MCF 10A (cell line): Measurements from ENCODE around the gene LETM1. TPM values are rescaled to one million over a fixed set of nuclear protein-coding genes. Genes with fewer than 3 reads are reported as not detected.

Source experiments
- BruUV-seq: library from RNA; stranded (reverse); fragments of 400-500 nt; replicated peaks from 2 replicates; lab custom pipeline; 2021; lab: Mats Ljungman, UMichigan
- CTCF ChIA-PET: fragments of 300-600 bp; sonication (Branson Sonifier 250); formaldehyde crosslinking; extraction: SDS; loops from one replicate; lab custom pipeline; 2021; ENCODE audit warnings: antibody characterized with exemption, inconsistent platforms; lab: Yijun Ruan, JAX
- POLR2A ChIA-PET: fragments of 300-600, 350-650 bp; sonication (Branson Sonifier 250); formaldehyde crosslinking; extraction: SDS; loops from one replicate; lab custom pipeline; 2020; ENCODE audit warnings: antibody characterized with exemption, inconsistent platforms; lab: Yijun Ruan, JAX
- DNase-seq: peaks from one replicate; pipeline ENCODE4 v3.0.0-alpha.2; 2018; ENCODE audit not compliant: unreplicated experiment
- H3K27ac Mint-ChIP-seq: one replicate; pipeline ENCODE4 v1.8.0; 2022; ENCODE audit warnings: mild to moderate bottlenecking, low read depth, mixed read lengths; ENCODE audit not compliant: unreplicated experiment
- H3K27me3 Mint-ChIP-seq: one replicate; pipeline ENCODE4 v1.8.0; 2022; ENCODE audit warnings: mixed read lengths; ENCODE audit not compliant: insufficient read depth, unreplicated experiment
- H3K36me3 Mint-ChIP-seq: one replicate; pipeline ENCODE4 v1.8.0; 2022; ENCODE audit warnings: mild to moderate bottlenecking, moderate library complexity, mixed read lengths; ENCODE audit not compliant: insufficient read depth, unreplicated experiment
- H3K4me1 Mint-ChIP-seq: one replicate; pipeline ENCODE4 v1.8.0; 2022; ENCODE audit warnings: mixed read lengths; ENCODE audit not compliant: insufficient read depth, unreplicated experiment
- H3K4me3 Mint-ChIP-seq: one replicate; pipeline ENCODE4 v1.8.0; 2022; ENCODE audit warnings: mild to moderate bottlenecking, moderate library complexity, mixed read lengths; ENCODE audit not compliant: unreplicated experiment
- H3K9me3 Mint-ChIP-seq: one replicate; pipeline ENCODE4 v1.8.0; 2022; ENCODE audit warnings: mixed read lengths; ENCODE audit not compliant: unreplicated experiment
- intact Hi-C: fragments of 100-400 bp; cut with micrococcal nuclease; formaldehyde crosslinking; loops from 2 replicates; pipeline ENCODE4 v1.14.1; 2022
- total RNA-seq: library from RNA; stranded (reverse); gene quantifications from 2 replicates; pipeline ENCODE4 v1.2.3, GENCODE V29; 2022
- TF ChIP-seq, protein P1 (sequence below): fragments of 200-600 bp; IDR thresholded peaks from one replicate; pipeline ENCODE4 v1.8.0; 2022; ENCODE audit warnings: antibody characterized with exemption, mild to moderate bottlenecking; ENCODE audit not compliant: unreplicated experiment

Gene LETM1
- total RNA-seq, 1 experiment from 2014 or later: 85.0 TPM

DNA sequence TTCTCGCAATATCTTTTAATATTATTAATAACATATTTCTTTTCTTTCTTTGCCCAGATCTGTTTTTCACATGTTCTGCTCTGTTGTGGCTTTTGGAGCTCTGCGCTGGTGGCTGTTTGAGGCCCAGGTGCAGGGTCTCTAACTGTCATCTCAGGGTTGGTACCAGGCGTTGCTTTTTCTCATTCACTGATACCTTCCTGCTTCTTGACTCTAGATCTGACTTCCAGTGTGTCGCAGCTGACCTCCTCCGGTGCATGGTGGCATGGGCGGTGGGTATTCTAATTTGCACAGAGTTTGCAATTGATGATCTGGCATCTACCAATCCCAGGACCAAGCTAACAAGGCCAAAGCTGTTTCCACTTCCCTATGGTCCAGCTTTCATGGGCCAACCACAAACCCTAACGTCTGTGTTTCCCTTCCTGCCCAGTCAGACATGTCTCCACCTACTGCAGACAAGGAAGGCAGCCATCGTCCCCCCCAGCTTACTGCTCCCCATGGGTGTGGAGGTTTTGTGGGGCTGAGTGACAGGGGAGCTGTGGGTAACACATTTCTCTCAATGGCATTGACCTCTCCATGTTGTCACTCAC, 25.2 kb downstream of the LETM1 start:
- Mint-ChIP-seq H3K4me1 (no peaks in the 10 kb centered on the region), H3K27ac (no peak overlapping the region), H3K36me3 (peaks cover 52% of the 10 kb centered on the region), H3K9me3 (no peaks in the 10 kb centered on the region), H3K4me3 (no peak overlapping the region), H3K27me3 (no peaks in the 10 kb centered on the region)
- CTCF ChIA-PET: interaction anchor here (0.6 to 1.6 kb wide), 5 partner anchors 10 to 95 kb away, joined by 3 to 4 read pairs (median 4); no protein-coding TSS in a partner anchor
- TF ChIP-seq, protein P1, sequence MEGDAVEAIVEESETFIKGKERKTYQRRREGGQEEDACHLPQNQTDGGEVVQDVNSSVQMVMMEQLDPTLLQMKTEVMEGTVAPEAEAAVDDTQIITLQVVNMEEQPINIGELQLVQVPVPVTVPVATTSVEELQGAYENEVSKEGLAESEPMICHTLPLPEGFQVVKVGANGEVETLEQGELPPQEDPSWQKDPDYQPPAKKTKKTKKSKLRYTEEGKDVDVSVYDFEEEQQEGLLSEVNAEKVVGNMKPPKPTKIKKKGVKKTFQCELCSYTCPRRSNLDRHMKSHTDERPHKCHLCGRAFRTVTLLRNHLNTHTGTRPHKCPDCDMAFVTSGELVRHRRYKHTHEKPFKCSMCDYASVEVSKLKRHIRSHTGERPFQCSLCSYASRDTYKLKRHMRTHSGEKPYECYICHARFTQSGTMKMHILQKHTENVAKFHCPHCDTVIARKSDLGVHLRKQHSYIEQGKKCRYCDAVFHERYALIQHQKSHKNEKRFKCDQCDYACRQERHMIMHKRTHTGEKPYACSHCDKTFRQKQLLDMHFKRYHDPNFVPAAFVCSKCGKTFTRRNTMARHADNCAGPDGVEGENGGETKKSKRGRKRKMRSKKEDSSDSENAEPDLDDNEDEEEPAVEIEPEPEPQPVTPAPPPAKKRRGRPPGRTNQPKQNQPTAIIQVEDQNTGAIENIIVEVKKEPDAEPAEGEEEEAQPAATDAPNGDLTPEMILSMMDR: no peak
- DNase-seq: no peak
- BruUV-seq: no TSS peak
- intact Hi-C loops: no loop called here
- POLR2A ChIA-PET: interaction anchor here (1.1 kb wide), 1 partner anchor 10 kb away, joined by 3 read pairs; no protein-coding TSS in a partner anchor

DNA sequence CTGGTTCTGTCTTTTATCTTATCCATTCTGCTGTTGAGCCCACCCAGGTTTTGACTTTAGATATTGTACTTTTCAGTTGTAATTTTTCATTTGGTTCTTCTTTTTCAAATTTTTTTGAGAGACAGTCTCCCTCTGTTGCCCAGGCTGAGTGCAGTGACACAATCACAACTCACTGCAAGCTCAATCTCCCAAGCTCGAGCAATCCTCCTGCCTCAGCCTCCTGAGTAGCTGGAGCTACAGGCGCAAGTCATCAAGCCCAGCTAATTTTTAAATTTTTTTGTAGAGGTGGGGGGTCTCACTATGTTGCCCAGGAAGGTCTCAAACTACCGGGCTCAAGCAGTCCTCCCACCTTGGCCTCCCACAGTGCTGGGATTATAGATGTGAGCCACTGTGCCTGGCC, 25.7 kb downstream of the LETM1 start:
- ChIA-PET CTCF (interaction anchor here (0.6 to 1.6 kb wide), 3 partner anchors 10 to 83 kb away, joined by 3 to 4 read pairs (median 4); no protein-coding TSS in a partner anchor), POLR2A (interaction anchor here (1.1 kb wide), 1 partner anchor 9 kb away, joined by 3 read pairs; no protein-coding TSS in a partner anchor)
- Mint-ChIP-seq H3K36me3 (peaks cover 54% of the 10 kb centered on the region), H3K27me3 (no peaks in the 10 kb centered on the region), H3K4me1 (no peaks in the 10 kb centered on the region), H3K27ac (no peak overlapping the region), H3K9me3 (no peaks in the 10 kb centered on the region), H3K4me3 (no peak overlapping the region)
- DNase-seq: no peak
- TF ChIP-seq, protein P1: no peak
- intact Hi-C loops: no loop called here
- BruUV-seq: no TSS peak

DNA sequence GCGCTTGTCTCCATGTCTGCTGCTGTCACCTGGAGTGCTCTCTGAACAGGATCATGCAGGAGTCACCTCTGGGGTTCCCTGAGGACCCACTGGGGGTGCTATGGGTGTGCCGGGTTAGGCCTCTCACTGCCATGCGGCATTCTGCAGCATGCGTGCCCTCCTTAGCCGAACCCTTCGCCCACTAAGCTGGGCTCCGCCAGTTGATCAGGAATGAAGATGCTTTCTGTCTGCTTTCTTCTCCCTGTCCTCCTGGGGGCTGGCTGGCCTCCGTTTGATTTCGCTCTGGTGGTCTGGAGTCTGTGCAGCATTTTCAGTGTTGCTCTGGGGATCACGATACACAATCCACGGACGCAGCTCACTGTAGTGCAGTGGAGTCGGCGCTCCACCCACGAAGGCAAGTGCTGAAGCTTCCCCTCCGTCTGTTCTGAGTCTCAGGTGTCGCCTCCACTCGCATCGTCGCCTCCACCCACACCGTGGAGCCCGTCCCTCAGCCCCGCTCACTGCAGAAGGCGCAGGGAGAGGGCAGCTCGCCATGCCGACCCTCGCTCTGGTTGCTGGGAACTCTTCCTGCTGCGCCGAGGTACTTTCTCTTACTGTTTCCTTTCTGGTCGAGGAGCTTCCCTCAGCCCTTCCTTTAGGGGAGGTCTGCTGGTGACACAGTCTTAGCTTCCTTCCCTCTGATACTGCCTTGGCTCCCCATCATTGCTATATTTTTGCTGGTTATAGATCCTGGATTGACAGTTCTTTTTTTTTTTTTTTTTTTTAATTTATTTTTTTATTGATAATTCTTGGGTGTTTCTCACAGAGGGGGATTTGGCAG, 29.2 kb downstream of the LETM1 start:
- no peak overlapping the region for H3K4me3 Mint-ChIP-seq
- no peaks in the 10 kb centered on the region for H3K4me1 Mint-ChIP-seq
- BruUV-seq: no TSS peak
- intact Hi-C loops: no loop called here
- H3K9me3 Mint-ChIP-seq: no peaks in the 10 kb centered on the region
- H3K27ac Mint-ChIP-seq: no peak overlapping the region
- CTCF ChIA-PET: interaction anchor here (0.6 to 1.8 kb wide), 4 partner anchors 11 to 404 kb away, joined by 3 to 5 read pairs (median 3); no protein-coding TSS in a partner anchor
- no peaks in the 10 kb centered on the region for H3K27me3 Mint-ChIP-seq
- no peak for DNase-seq
- TF ChIP-seq, protein P1: no peak
- POLR2A ChIA-PET: no interaction called here
- peaks cover 59% of the 10 kb centered on the region for H3K36me3 Mint-ChIP-seq

DNA sequence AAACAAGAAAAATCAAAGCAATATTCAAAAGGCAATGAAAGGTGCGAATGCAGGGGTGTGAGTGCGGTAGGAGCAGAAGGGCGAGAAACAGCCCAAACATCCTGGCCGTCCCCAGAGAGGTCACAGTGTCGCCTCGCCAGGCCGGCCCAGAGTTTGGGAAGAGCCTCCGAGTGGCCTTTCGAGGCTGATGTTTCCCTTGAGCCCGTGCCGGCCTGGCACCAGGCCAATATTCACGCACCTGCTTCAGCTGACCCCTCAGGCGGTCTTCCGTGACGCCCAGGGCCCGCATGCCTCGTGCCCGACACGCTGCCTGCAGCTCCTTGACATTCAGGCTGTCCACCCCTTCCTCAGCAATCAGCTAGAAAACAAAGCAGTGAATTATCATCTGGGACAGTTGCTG, 30.6 kb downstream of the LETM1 start:
- H3K27me3 Mint-ChIP-seq: no peaks in the 10 kb centered on the region
- no TSS peak for BruUV-seq
- ChIA-PET CTCF (no interaction called here), POLR2A (no interaction called here)
- intact Hi-C loops: no loop called here
- DNase-seq: no peak
- H3K4me1 Mint-ChIP-seq: no peaks in the 10 kb centered on the region
- TF ChIP-seq, protein P1: no peak
- H3K27ac Mint-ChIP-seq: no peak overlapping the region
- no peak overlapping the region for H3K4me3 Mint-ChIP-seq
- no peaks in the 10 kb centered on the region for H3K9me3 Mint-ChIP-seq
- H3K36me3 Mint-ChIP-seq: peaks cover 64% of the 10 kb centered on the region
